Measurements from ENCODE around the gene MYH11.

MYH11 gene

DNA sequence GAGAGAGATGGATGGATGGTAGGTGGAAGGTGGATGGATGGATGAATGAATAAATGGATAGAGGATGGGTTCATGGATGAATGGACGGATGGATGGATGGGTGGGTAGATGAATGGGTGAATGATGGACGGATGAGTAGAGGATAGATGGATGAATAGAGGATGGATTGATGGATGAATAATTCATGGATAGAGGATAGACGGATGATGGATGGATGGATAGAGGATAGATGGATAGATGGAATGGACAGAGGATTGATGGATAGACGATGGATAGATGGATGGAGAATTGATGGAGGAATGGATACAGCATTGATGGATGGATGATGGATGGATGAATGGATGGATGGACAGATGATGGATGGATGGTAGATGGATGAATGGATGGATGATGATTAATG, 91.7 kb downstream of the MYH11 start:
- DNase-seq (ENCODE audit: low read depth, low spot score) = no peak

GRCh38 chr16:15764112-15764511, 92.7 kb downstream of the MYH11 start:
- no peak for DNase-seq (ENCODE audit: low read depth, low spot score)

More for the DNA sequence above, 91.7 kb downstream of the MYH11 start:
- H3K27ac ChIP-seq = no peak overlapping the region

DNA sequence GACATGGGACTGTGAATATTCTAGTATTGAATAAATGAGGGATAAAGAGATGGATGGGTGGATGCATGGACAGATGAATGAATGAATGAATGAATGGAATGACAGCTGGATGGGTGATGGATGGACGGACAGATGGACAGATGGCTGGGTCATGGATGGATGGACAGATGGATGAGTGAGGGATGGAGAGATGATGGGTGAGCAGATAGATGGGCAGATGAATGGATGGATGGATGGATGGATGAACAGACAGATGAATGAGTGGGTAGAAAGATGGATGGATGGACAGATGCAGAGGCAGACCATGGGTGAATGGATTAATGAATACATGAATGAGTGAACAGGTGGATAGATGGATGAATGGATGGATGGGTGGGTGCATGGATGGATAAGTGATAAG, 96.7 kb downstream of the MYH11 start:
- H3K27ac ChIP-seq = no peak overlapping the region
- no peak for DNase-seq (ENCODE audit: low read depth, low spot score)

More at GRCh38 chr16:15764112-15764511, 92.7 kb downstream of the MYH11 start:
- H3K27ac ChIP-seq = no peak overlapping the region

- no peak overlapping the region for H3K27ac ChIP-seq
- DNase-seq (ENCODE audit: low read depth, low spot score) = no peak
Measured at GRCh38 chr16:15759070-15759469, 97.8 kb downstream of the MYH11 start.

DNA sequence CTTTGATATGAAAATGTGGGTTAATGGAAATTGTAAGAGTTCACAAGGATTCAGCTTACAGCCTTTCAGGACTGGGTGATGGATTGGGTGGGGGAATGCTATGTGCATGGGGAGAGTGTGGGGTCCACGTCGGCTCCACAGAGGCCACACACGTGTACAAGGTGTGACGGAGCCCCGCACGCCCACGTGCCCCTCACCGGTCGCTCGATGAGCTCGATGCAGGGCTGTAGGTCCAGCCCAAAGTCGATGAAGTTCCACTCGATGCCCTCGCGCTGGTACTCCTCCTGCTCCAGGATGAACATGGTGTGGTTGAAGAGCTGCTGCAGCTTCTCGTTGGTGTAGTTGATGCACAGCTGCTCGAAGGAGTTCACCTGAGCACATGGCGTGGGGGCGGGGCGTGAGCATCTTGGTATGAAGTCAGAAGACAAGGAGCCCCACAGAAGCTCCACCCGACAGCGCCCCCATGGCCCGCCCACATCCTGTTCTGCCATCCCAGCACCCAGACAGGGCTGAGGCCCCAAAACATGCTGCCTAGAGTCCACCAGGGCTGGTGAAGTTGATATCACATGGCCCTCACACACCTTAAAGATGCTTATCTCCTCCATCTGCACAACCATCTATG, 99.1 kb downstream of the MYH11 start:
- H3K27ac ChIP-seq = no peak overlapping the region
- DNase-seq (ENCODE audit: low read depth, low spot score) = no peak

DNA sequence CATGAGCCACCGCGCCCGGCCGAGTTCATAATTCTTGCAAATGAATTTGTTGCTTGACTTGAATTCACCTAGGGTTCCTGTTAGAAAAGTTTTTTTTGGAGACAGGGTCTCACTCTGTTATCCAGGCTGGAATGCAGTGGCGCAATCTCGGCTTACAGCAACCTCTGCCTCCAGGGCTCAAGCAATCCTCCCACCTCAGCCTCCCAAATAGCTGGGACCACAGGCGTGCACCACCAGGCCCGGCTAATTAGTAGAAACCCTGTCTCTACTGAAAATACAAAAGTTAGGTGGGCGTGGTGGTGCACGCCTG, 99.8 kb downstream of the MYH11 start:
- no peak overlapping the region for H3K27ac ChIP-seq
- DNase-seq (ENCODE audit: low read depth, low spot score) = no peak

GRCh38 chr16:15754821-15755534, 101.8 kb downstream of the MYH11 start:
- H3K27ac ChIP-seq = peak overlapping the region; percentile 26
- DNase-seq (ENCODE audit: low read depth, low spot score) = peak; percentile 20

GRCh38 chr16:15752717-15753488, 103.9 kb downstream of the MYH11 start:
- no peak overlapping the region for H3K27ac ChIP-seq
- DNase-seq (ENCODE audit: low read depth, low spot score) = no peak

DNA sequence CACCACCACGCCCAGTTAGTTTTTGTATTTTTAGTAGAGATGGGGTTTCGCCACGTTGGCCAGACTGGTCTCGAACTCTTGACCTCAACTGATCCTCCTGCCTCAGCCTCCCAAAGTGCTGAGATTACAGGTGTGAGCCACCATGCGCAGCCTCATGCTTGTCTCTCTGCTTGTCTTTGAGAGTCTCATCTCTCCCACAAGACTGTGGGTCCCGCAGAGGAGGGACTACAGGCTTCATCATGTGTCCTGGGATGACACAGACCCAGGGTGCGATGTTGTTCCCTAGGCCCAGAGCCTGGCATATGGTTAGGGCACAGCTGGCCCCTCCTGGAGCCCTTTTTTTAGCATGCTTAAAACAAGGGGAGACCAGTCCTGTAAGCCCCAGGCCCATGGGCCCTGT, 104.9 kb downstream of the MYH11 start:
- DNase-seq (ENCODE audit: low read depth, low spot score) = no peak

DNA sequence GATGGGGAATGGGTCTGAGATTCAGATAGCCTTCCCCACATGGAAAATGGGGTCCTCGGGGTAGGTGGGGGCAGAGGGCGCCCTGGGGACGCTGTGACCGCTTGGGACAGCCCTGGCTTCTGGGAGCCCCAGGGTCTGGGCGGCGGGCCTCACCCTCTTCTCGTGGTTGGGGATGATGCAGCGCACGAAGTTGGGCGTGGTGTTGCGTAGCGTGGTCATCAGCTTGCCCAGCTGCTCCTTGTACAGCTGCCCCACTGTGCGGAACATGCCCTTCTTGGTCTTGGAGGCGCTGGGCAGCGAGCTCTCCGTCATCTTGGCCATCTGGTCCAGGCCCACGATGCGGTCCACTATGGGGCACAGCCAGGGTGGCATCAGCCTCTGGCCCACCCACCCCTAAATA, 106.8 kb downstream of the MYH11 start:
- no peak for DNase-seq (ENCODE audit: low read depth, low spot score)
- no peak overlapping the region for H3K27ac ChIP-seq

More for the DNA sequence above, 104.9 kb downstream of the MYH11 start:
- H3K27ac ChIP-seq = no peak overlapping the region

DNA sequence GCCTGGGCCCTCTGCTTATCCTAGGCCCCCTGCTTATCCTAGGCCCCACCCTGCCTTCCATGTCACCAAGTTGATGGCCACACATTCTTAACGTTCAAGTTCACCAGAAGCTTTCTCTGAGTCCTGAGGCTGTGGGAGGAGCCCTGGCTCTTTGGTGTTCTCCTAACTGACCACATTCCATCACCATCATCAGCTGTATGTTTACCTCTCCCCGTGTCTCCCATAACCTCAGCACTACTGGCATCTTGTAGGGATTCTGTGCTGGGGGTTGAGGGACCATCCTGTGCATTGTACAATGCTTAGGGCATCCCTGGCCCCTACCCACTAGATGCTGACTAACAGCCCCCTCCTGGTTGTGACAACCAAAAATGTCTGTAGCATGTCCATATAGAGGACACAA, 107.5 kb downstream of the MYH11 start:
- no peak overlapping the region for H3K27ac ChIP-seq
- DNase-seq (ENCODE audit: low read depth, low spot score) = no peak

DNA sequence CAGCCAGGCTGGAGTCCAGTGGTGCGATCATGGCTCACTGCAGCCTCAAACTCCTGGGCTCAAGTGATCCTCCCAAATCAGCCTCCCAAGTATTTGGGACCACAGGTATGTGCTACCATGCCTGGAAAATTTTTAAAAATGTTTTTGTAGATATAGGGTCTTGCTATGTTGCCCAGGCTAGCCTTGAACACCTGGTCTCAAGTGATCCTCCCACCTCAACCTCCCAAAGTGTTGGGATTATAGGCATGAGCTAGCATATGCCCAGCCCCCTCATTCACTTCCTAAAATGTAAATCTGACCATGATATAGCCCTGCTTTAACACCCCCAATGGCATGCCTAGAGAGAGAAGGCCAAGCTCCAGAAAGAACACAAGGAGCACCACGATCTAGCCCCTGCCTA, 108.2 kb downstream of the MYH11 start:
- H3K27ac ChIP-seq = no peak overlapping the region
- DNase-seq (ENCODE audit: low read depth, low spot score) = no peak

DNA sequence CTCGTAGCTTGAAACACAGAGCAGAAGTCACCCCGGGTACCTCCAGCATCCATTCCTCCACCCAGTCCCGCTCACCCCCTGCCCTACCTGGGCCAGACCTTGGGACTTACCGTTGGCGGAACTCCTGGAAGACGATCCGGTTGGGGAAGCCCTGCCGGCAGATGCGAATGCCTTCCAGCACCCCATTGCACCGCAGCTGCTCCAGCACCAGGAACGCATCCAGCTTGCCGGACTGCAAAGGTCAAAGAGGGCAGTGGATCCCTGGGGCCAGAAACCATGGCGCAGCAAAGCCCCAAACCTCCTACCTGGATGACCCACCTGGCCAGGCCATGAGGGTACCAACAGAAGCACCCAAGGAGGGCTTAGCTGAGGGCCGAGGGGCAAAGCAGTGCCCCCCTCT, 108.9 kb downstream of the MYH11 start:
- no peak for DNase-seq (ENCODE audit: low read depth, low spot score)
- H3K27ac ChIP-seq = no peak overlapping the region

GRCh38 chr16:15746332-15746731, 110.5 kb downstream of the MYH11 start:
- no peak for DNase-seq (ENCODE audit: low read depth, low spot score)
- no peak overlapping the region for H3K27ac ChIP-seq

DNA sequence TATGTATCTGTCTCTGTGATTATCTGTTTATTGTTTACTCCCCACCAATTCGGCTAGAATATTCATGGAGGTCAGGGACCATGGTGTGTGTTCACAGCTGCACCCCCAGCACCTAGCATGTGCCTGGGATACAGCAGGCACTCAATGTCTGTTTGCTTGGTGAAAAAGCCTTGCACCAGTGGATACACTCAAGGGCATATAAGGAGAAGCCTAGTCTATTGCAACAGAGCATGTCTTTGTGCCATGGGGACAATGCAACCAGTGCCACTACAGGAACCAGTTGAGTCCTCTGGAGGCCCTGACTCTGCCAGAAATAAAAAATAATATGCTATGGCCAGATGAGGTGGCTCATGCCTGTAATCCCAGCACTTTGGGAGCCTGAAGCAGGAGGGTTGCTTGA, 113.2 kb downstream of the MYH11 start:
- H3K27ac ChIP-seq = no peak overlapping the region
- no peak for DNase-seq (ENCODE audit: low read depth, low spot score)

DNA sequence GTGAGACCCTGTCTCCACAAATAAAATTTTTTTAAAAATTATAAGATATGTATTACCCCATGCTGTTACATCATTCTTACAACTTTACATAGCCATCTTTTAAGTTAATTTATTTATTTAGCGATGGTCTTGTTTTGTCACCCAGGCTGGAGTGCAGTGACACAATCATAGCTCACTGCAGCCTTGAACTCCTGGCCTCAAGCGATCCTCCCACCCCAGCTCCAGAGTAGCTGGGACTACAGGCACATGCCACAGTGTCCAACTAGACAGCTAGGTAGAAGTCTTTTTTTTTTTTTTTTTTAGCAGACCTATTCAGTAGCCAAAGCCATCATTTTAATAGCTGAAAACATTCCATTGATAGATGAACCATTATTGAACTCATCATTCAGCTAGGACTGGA, 114.1 kb downstream of the MYH11 start:
- H3K27ac ChIP-seq = no peak overlapping the region
- DNase-seq (ENCODE audit: low read depth, low spot score) = no peak

- DNase-seq (ENCODE audit: low read depth, low spot score) = no peak
- no peak overlapping the region for H3K27ac ChIP-seq
Measured at GRCh38 chr16:15741207-15741871, 115.5 kb downstream of the MYH11 start.

- DNase-seq (ENCODE audit: low read depth, low spot score) = no peak
Measured at GRCh38 chr16:15739950-15740349, 116.9 kb downstream of the MYH11 start.

DNA sequence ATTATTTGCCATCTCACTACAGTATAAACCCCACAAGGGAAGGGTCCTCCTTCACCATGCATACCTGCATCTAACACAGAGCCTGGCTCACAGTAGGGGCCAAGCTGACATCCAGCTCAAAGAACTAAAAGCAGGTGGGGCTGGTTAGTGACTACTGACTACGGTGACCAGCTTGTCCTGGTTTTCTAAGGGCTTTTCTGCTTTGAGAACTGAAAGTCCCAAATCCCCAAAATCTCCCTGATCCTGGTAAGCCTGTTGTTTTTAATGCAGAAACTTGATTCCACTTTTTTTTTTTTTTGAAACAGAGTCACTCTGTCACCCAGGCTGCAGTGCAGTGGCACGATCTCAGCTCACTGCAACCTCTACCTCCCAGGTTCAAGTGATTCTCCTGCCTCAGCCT, 117.4 kb downstream of the MYH11 start:
- no peak for DNase-seq (ENCODE audit: low read depth, low spot score)
- H3K27ac ChIP-seq = no peak overlapping the region

More at GRCh38 chr16:15739950-15740349, 116.9 kb downstream of the MYH11 start:
- no peak overlapping the region for H3K27ac ChIP-seq

- H3K27ac ChIP-seq = no peak overlapping the region
- no peak for DNase-seq (ENCODE audit: low read depth, low spot score)
Measured at GRCh38 chr16:15737140-15737644, 119.6 kb downstream of the MYH11 start.

DNA sequence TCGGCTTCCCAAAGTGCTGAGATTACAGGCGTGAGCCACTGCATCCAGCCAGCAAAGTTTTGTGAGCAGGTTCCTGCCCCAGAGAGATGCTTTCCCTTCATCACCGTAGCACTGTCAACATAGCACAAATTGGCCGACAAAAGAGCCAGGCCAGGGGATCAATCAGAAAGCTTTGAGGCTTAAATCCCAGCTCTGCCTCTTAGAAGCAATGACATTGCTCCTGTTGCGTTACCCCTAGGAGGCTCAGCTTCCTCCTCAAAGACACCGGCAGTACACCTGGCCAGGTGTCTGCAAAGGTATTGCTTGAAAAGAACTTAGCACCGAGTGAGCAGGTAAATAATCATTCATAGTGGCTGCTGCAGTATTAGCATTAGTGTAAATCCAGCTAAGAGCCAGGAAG, 120.3 kb downstream of the MYH11 start:
- DNase-seq (ENCODE audit: low read depth, low spot score) = no peak
- H3K27ac ChIP-seq = no peak overlapping the region

Measured in epithelial cell of prostate (primary cell).